BE2C (cell line): ENCODE measurements around the gene OTUB2.

Experiments used
- DNase-seq: peaks from one replicate; pipeline ENCODE4 v3.0.0-alpha.2; 2020
- H3K27me3 ChIP-seq: fragments of 250-450 bp; sonication (Bioruptor Pico); 2 replicates; pipeline ENCODE4 v1.5.1; 2020; ENCODE audit warnings: mild to moderate bottlenecking
- H3K36me3 ChIP-seq: fragments of 250-450 bp; sonication (Bioruptor Pico); 2 replicates; pipeline ENCODE4 v1.5.1; 2020; ENCODE audit warnings: mild to moderate bottlenecking
- H3K4me1 ChIP-seq: fragments of 250-450 bp; sonication (Bioruptor Pico); 2 replicates; pipeline ENCODE4 v1.5.1; 2020
- H3K4me3 ChIP-seq: 2 replicates; pipeline ENCODE4 v1.5.1; 2011; ENCODE audit warnings: low read depth, low read length
- H3K9me3 ChIP-seq: fragments of 250-450 bp; sonication (Bioruptor Pico); 2 replicates; pipeline ENCODE4 v1.5.1; 2020
- CTCF ChIP-seq: IDR thresholded peaks from 2 replicates; pipeline ENCODE4 v1.5.1; 2012; ENCODE audit warnings: mild to moderate bottlenecking, low read depth, low read length

Gene OTUB2

GRCh38 chr14:94054936-94055335 lies 28.8 kb downstream of the OTUB2 start:
- Histone ChIP-seq H3K9me3 (no peaks in the 10 kb centered on the region), H3K4me1 (no peaks in the 10 kb centered on the region; the same call in 1 of the 2 replicates), H3K36me3 (peaks cover 94% of the 10 kb centered on the region), H3K4me3 (no peak overlapping the region), H3K27me3 (no peaks in the 10 kb centered on the region)
- no peak for TF ChIP-seq CTCF
- DNase-seq, result no peak

- H3K4me3 ChIP-seq, result no peak overlapping the region
- peaks cover 94% of the 10 kb centered on the region for H3K36me3 ChIP-seq
- H3K27me3 ChIP-seq, result no peaks in the 10 kb centered on the region
- TF ChIP-seq CTCF, result no peak
- H3K4me1 ChIP-seq, result no peaks in the 10 kb centered on the region; the same call in 1 of the 2 replicates
- DNase-seq, result no peak
- no peaks in the 10 kb centered on the region for H3K9me3 ChIP-seq
Measured at GRCh38 chr14:94056579-94057308, 30.6 kb downstream of the OTUB2 start.

GRCh38 chr14:94058128-94058673 lies 32.1 kb downstream of the OTUB2 start:
- Histone ChIP-seq H3K27me3 (no peaks in the 10 kb centered on the region), H3K36me3 (peaks cover 91% of the 10 kb centered on the region), H3K4me1 (no peaks in the 10 kb centered on the region), H3K4me3 (no peak overlapping the region), H3K9me3 (no peaks in the 10 kb centered on the region)
- no peak for DNase-seq
- no peak for TF ChIP-seq CTCF

DNA sequence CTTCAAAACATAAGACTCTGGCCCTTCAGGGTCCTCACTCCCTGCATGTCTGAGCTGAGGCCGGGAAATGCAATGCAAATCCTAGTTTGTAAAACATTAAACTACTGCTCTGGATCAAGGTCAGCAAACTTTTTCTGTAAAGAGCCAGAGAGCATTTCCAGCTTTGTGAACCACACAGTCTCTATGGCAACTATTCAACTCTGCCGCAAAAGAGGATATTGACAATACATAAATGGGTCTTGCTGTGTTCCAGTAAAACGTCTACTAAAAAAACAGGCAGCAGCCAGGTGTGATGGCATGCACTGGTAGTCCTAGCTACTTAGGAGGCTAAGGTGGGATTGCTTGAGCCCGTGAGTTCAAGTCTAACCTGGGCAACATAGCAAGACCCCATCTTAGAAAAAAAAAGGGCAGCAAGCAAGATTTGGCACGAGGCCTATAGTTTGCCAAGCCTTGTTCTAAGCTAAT lies 32.6 kb downstream of the OTUB2 start:
- H3K4me1 ChIP-seq, result no peaks in the 10 kb centered on the region
- no peak overlapping the region for H3K4me3 ChIP-seq
- no peaks in the 10 kb centered on the region for H3K9me3 ChIP-seq
- DNase-seq, result no peak
- H3K36me3 ChIP-seq, result peaks cover 88% of the 10 kb centered on the region
- no peaks in the 10 kb centered on the region for H3K27me3 ChIP-seq
- TF ChIP-seq CTCF, result no peak

- no peaks in the 10 kb centered on the region for H3K4me1 ChIP-seq
- no peak for DNase-seq
- H3K4me3 ChIP-seq, result no peak overlapping the region
- H3K36me3 ChIP-seq, result peaks cover 82% of the 10 kb centered on the region
- no peak for TF ChIP-seq CTCF
- H3K27me3 ChIP-seq, result no peaks in the 10 kb centered on the region
- H3K9me3 ChIP-seq, result no peaks in the 10 kb centered on the region
Measured at GRCh38 chr14:94059998-94060397, 33.9 kb downstream of the OTUB2 start.

DNA sequence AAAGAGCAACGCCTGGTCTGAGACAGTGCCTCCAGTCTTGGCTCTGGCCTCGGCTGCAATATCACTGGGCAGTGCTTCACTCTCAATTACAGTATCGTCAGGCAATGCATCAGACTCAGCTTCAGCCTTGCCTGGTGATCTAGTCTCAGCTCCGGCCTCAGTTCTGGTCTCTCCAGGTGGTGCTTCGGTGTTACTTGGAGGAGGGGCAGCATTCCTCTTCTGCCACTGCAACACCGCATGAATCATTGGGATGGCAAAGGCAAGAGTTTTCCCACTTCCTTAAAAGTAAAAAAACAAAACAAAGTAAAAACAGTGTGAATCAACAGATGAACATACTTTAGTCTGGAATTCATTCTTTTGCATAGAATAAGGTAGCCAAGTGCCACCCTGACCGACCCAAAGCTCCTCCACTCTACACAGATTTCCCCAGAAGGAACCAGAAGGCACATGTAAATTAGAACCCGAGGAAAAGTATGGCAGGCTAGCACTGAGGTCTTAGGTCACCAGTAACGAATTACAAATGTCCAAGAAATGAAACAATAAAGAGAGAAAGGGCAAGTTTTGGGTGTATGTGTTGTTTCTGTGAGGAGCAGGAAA lies 36.3 kb downstream of the OTUB2 start:
- no peak overlapping the region for H3K4me3 ChIP-seq
- H3K36me3 ChIP-seq, result peaks cover 63% of the 10 kb centered on the region
- no peaks in the 10 kb centered on the region for H3K27me3 ChIP-seq
- no peak for DNase-seq
- no peak for TF ChIP-seq CTCF
- peaks cover 8% of the 10 kb centered on the region for H3K4me1 ChIP-seq
- H3K9me3 ChIP-seq, result peaks cover under 1% of the 10 kb centered on the region; the same call in 1 of the 2 replicates
